HepG2 (cell line): ENCODE measurements around the gene CAPZA2. TPM values are rescaled to one million over a fixed set of nuclear protein-coding genes. Genes with fewer than 3 reads are reported as not detected.

ENCODE experiments used
- ATF1 ChIP-seq: IDR thresholded peaks from 2 replicates; pipeline ENCODE4 v1.6.1; 2016; ENCODE audit warnings: mild to moderate bottlenecking, control low read depth
- BCL6 ChIP-seq: IDR thresholded peaks from 2 replicates; pipeline ENCODE4 v1.6.1; 2016; ENCODE audit warnings: missing genetic modification reagents, missing compliant biosample characterization
- BRCA1 ChIP-seq: sonication (generic); formaldehyde crosslinking; IDR thresholded peaks from 2 replicates; pipeline ENCODE4 v1.4.0; 2020; ENCODE audit warnings: missing genetic modification reagents
- FOXM1 ChIP-seq: sonication (generic); formaldehyde crosslinking; IDR thresholded peaks from 2 replicates; pipeline ENCODE4 v1.5.0; 2020; ENCODE audit warnings: missing genetic modification reagents
- FOXO1 ChIP-seq: sonication (generic); formaldehyde crosslinking; IDR thresholded peaks from 2 replicates; pipeline ENCODE4 v1.4.0; 2020; ENCODE audit warnings: missing genetic modification reagents
- GLI4 ChIP-seq: sonication (generic); formaldehyde crosslinking; IDR thresholded peaks from 2 replicates; pipeline ENCODE4 v1.5.1; 2020; ENCODE audit warnings: missing genetic modification reagents, mild to moderate bottlenecking, moderate library complexity, borderline replicate concordance
- HDAC1 ChIP-seq: sonication (generic); formaldehyde crosslinking; IDR thresholded peaks from 2 replicates; pipeline ENCODE4 v1.5.1; 2020; ENCODE audit warnings: mild to moderate bottlenecking, missing genetic modification reagents
- KAT8 ChIP-seq: IDR thresholded peaks from 2 replicates; pipeline ENCODE4 v1.6.1; 2016; ENCODE audit warnings: missing genetic modification reagents, missing compliant biosample characterization
- KDM5B ChIP-seq: sonication (generic); formaldehyde crosslinking; IDR thresholded peaks from 2 replicates; pipeline ENCODE4 v1.4.0; 2020; ENCODE audit warnings: missing genetic modification reagents, mild to moderate bottlenecking, borderline replicate concordance
- NCOA2 ChIP-seq: sonication (generic); formaldehyde crosslinking; IDR thresholded peaks from 2 replicates; pipeline ENCODE4 v1.8.0; 2022; ENCODE audit warnings: inconsistent platforms
- RAD21 ChIP-seq: fragments of 450-650 bp; formaldehyde crosslinking; IDR thresholded peaks from 2 replicates; pipeline ENCODE4 v1.5.0; 2020; ENCODE audit warnings: mild to moderate bottlenecking
- RELA ChIP-seq: sonication (generic); formaldehyde crosslinking; IDR thresholded peaks from 2 replicates; pipeline ENCODE4 v1.4.0; 2020; ENCODE audit warnings: missing genetic modification reagents
- REXO4 ChIP-seq: sonication (generic); formaldehyde crosslinking; IDR thresholded peaks from 2 replicates; pipeline ENCODE4 v1.8.0; 2022; ENCODE audit warnings: missing genetic modification reagents, mild to moderate bottlenecking, borderline replicate concordance
- SALL1 ChIP-seq: sonication (generic); formaldehyde crosslinking; IDR thresholded peaks from 2 replicates; pipeline ENCODE4 v1.8.0; 2022; ENCODE audit warnings: mild to moderate bottlenecking, missing genetic modification reagents
- SMAD3 ChIP-seq: sonication (generic); formaldehyde crosslinking; IDR thresholded peaks from 2 replicates; pipeline ENCODE4 v1.4.0; 2020; ENCODE audit warnings: missing genetic modification reagents
- ZBTB3 ChIP-seq: sonication (generic); formaldehyde crosslinking; IDR thresholded peaks from 2 replicates; pipeline ENCODE4 v1.4.0; 2020; ENCODE audit warnings: low read depth, mild to moderate bottlenecking, moderate library complexity, missing genetic modification reagents, borderline replicate concordance
- ZBTB7A ChIP-seq: sonication (generic); formaldehyde crosslinking; IDR thresholded peaks from 2 replicates; pipeline ENCODE4 v1.8.0; 2022; ENCODE audit warnings: mild to moderate bottlenecking, missing genetic modification reagents
- ZNF101 ChIP-seq: sonication (generic); formaldehyde crosslinking; IDR thresholded peaks from 2 replicates; pipeline ENCODE4 v1.4.0; 2020; ENCODE audit warnings: mild to moderate bottlenecking, low read depth, missing genetic modification reagents, borderline replicate concordance
- ZNF12 ChIP-seq: sonication (generic); formaldehyde crosslinking; IDR thresholded peaks from 2 replicates; pipeline ENCODE4 v1.5.0; 2020; ENCODE audit warnings: missing genetic modification reagents
- polyA plus RNA-seq, 8 experiments: library from polyadenylated mRNA; depleted of rRNA in 3 of 8; stranded (reverse) in 7 of 8; unstranded in 1 of 8; fragments of >200 nt; fragmentation: Illumina TruSeq in 4 of 8; extraction: Trizol in 4 of 8; gene quantifications; 2 replicates each; pipeline versions ENCODE4 v1.2.1 to v1.2.3, GENCODE V29; 2011 to 2016; ENCODE audit warnings: low read depth in 4 of 8, missing spikeins in 1 of 8, mixed read lengths in 1 of 8; ENCODE audit not compliant: insufficient read depth in 1 of 8
- total RNA-seq, 5 experiments: library from RNA; depleted of rRNA; stranded (reverse); fragments of >200 nt; fragmentation: Illumina TruSeq; extraction: Trizol; gene quantifications; 2 replicates each; pipeline ENCODE4 v1.2.3, GENCODE V29; 2016; ENCODE audit warnings: low read depth in 1 of 5
- TF ChIP-seq, protein P1 (sequence below): IDR thresholded peaks from 2 replicates; pipeline ENCODE4 v1.6.1; 2016; ENCODE audit warnings: missing compliant biosample characterization, missing genetic modification reagents, borderline replicate concordance
- TF ChIP-seq, protein P2 (sequence below): sonication (generic); formaldehyde crosslinking; IDR thresholded peaks from 2 replicates; pipeline ENCODE4 v1.5.1; 2020; ENCODE audit warnings: missing genetic modification reagents, mild to moderate bottlenecking, borderline replicate concordance
- TF ChIP-seq, protein P3 (sequence below): sonication (generic); formaldehyde crosslinking; IDR thresholded peaks from 2 replicates; pipeline ENCODE4 v1.8.1; 2023; ENCODE audit warnings: mild to moderate bottlenecking, missing genetic modification reagents
- TF ChIP-seq, protein P4 (sequence below), 2 experiments: sonication (generic) in 1 of 2; formaldehyde crosslinking in 1 of 2; IDR thresholded peaks; 2 replicates each; pipeline versions ENCODE4 v1.4.0 to v1.6.1; 2018 to 2020; ENCODE audit warnings: missing genetic modification reagents in 2 of 2, borderline replicate concordance in 1 of 2, low read depth in 1 of 2, mild to moderate bottlenecking in 1 of 2, missing biosample characterization in 1 of 2

Gene CAPZA2
- total and polyA plus RNA-seq, 2 of the 13 experiments (the other 11 are each of a cell fraction or from before 2014, with no cell fraction given), result 38.4 to 199 TPM

DNA sequence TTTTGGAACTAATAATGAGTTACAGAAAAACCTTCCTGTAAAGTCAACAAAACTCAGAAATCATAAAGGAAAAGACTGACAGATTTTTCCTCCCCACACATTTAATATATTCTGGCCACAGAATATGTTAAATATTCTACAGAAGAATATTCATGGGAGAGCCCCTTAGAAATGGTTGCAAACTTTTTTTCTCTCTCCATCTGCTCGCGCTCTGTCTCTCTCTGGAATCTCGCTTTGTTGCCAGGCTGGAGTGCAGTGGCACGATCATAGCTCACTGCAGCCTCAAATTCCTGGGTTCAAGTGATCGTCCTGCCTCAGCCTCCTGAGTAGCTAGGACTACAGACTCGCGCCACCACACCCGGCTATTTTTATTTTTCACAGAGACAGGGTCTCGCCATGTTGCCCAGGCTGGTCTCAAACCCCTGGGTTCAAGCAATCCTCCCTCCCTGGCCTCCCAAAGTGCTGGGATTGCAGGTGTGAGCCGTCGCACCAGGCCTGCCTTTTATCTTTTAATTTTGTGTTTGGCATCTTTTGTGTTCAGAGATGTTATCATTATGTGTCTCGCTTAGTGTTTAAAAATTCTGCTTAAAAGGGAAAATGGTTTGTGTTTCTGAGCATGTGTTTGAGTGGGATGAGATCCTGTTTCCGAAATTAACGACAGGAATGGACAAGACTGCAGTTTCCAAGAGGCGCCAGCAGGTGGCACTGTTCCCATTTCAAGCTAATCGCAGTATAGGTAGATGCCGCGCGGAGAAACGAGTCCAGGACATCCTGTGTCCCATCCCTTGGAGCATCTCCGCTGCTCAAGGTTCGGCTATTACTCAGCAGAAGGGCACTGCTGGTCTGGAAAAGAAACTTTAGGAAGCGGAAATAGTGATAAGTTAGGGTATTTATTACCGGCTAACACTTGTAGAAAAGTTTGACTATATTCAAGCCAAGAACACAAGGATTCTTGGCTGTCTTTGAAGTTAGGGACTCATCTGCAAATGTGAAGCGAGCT is 67.8 kb downstream of the CAPZA2 start (continued):
- TF ChIP-seq REXO4 (no peak), KAT8 (CRISPR knock-in tag) (0 out of 2 replicates have a peak, but pooled peaks have one; percentile 20), ZNF101 (CRISPR knock-in tag) (no peak), RAD21 (CRISPR knock-in tag) (peak; percentile 88), KDM5B (peak; percentile 31; the same call in 1 of the 2 replicates), ZNF12 (CRISPR knock-in tag) (0 out of 2 replicates have a peak, but pooled peaks have one; percentile 21), NCOA2 (CRISPR knock-in tag) (0 out of 2 replicates have a peak, but pooled peaks have one; percentile 23), HDAC1 (no peak), ZBTB3 (CRISPR knock-in tag) (no peak), SMAD3 (peak; percentile 81), FOXO1 (CRISPR knock-in tag) (0 out of 2 replicates have a peak, but pooled peaks have one; percentile 31), BCL6 (CRISPR knock-in tag) (no peak), RELA (CRISPR knock-in tag) (0 out of 2 replicates have a peak, but pooled peaks have one; percentile 34), ATF1 (no peak), SALL1 (CRISPR knock-in tag) (peak; percentile 38), GLI4 (CRISPR knock-in tag) (no peak), ZBTB7A (CRISPR knock-in tag) (no peak), FOXM1 (CRISPR knock-in tag) (no peak), BRCA1 (CRISPR knock-in tag) (no peak)
- TF ChIP-seq, protein P1, sequence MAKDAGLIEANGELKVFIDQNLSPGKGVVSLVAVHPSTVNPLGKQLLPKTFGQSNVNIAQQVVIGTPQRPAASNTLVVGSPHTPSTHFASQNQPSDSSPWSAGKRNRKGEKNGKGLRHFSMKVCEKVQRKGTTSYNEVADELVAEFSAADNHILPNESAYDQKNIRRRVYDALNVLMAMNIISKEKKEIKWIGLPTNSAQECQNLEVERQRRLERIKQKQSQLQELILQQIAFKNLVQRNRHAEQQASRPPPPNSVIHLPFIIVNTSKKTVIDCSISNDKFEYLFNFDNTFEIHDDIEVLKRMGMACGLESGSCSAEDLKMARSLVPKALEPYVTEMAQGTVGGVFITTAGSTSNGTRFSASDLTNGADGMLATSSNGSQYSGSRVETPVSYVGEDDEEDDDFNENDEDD, result 0 out of 2 replicates have a peak, but pooled peaks have one; percentile 18
- TF ChIP-seq, protein P2, sequence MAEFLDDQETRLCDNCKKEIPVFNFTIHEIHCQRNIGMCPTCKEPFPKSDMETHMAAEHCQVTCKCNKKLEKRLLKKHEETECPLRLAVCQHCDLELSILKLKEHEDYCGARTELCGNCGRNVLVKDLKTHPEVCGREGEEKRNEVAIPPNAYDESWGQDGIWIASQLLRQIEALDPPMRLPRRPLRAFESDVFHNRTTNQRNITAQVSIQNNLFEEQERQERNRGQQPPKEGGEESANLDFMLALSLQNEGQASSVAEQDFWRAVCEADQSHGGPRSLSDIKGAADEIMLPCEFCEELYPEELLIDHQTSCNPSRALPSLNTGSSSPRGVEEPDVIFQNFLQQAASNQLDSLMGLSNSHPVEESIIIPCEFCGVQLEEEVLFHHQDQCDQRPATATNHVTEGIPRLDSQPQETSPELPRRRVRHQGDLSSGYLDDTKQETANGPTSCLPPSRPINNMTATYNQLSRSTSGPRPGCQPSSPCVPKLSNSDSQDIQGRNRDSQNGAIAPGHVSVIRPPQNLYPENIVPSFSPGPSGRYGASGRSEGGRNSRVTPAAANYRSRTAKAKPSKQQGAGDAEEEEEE (CRISPR knock-in tag), result no peak
- TF ChIP-seq, protein P3, sequence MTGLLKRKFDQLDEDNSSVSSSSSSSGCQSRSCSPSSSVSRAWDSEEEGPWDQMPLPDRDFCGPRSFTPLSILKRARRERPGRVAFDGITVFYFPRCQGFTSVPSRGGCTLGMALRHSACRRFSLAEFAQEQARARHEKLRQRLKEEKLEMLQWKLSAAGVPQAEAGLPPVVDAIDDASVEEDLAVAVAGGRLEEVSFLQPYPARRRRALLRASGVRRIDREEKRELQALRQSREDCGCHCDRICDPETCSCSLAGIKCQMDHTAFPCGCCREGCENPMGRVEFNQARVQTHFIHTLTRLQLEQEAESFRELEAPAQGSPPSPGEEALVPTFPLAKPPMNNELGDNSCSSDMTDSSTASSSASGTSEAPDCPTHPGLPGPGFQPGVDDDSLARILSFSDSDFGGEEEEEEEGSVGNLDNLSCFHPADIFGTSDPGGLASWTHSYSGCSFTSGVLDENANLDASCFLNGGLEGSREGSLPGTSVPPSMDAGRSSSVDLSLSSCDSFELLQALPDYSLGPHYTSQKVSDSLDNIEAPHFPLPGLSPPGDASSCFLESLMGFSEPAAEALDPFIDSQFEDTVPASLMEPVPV (CRISPR knock-in tag), result no peak
- TF ChIP-seq, protein P4, sequence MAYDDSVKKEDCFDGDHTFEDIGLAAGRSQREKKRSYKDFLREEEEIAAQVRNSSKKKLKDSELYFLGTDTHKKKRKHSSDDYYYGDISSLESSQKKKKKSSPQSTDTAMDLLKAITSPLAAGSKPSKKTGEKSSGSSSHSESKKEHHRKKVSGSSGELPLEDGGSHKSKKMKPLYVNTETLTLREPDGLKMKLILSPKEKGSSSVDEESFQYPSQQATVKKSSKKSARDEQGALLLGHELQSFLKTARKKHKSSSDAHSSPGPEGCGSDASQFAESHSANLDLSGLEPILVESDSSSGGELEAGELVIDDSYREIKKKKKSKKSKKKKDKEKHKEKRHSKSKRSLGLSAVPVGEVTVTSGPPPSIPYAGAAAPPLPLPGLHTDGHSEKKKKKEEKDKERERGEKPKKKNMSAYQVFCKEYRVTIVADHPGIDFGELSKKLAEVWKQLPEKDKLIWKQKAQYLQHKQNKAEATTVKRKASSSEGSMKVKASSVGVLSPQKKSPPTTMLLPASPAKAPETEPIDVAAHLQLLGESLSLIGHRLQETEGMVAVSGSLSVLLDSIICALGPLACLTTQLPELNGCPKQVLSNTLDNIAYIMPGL (CRISPR knock-in tag; IDR thresholded peaks at IDR 0.05; ENCODE audit: borderline replicate concordance in 1 of 2, low read depth in 1 of 2), result peak in 1 of 2 experiments; percentile 64; a peak in 2 of 4 replicates
